Stimulated activated CD8-positive, alpha-beta memory T cell treated with anti-CD3 and anti-CD28 coated beads, Interleukin-7, amount 100 ng/mL, for 48 hours (primary cell): ENCODE results near the gene TBC1D4.

Experiments
- DNase-seq, 2 donors: peaks; one replicate each; pipeline ENCODE4 v3.0.0-alpha.2; 2020; ENCODE audit warnings: low read depth in 1 of 2; ENCODE audit errors: extremely low read depth in 1 of 2

Gene TBC1D4

DNA sequence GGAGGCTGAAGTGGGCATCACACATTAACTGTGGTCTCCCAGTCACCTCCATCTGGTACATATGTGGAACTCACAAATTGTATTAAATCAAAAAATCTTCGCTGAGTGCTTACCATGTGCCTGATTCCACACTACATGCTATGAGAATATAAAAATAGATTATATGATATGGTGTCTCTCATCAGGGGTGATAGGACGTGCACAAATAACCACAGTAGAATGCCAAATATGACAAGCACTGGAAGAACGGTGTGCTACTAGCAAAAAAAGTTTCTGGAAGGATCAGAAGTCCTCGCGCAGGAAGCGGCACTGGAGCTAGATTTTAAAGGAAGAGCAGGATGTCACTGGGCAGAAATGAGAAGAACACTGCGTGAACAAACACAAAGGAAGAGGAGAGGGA lies 62.3 kb downstream of the TBC1D4 start:
- DNase-seq = no peak

DNA sequence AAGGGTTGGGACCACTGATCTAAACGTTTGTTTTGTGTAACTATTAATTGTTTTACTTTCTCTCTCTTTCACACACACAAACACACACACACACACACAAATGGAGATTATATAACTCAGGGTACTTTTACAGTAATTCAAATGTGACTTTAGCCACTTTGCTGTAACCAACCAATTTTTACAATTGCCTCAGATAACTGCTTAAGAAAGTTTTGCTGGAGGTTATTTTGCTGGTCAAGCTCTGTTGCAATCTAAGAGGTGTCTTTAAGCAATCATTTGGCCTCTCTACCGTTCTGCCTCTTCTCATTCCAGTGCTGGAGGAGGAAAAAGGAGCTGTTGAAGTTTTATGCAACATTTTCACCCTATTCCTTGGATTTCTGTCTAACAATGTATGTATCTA lies 63.0 kb downstream of the TBC1D4 start:
- no peak for DNase-seq

GRCh38 chr13:75418186-75418843 lies 63.7 kb downstream of the TBC1D4 start:
- no peak for DNase-seq

- no peak for DNase-seq
Observed at GRCh38 chr13:75417656-75418055, 64.3 kb downstream of the TBC1D4 start.

DNA sequence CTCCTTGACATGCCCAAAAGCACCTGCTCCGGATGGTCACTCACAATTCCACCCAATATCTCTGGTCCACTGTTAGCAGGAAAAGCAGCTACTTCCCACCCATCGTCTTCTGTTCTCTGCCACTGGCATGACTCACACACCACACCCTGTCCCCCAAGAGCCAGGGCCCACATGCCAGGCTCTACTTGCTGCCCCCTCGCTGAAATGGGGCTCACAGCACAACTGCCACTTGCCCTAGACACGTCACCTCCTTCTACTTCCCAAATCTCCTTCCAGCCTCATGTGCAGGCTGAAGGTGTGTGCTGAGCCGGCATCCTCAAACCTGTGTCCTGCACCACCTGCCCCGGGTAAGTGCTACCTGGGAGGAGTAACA lies 65.0 kb downstream of the TBC1D4 start:
- no peak for DNase-seq

- DNase-seq = no peak
Observed at GRCh38 chr13:75416327-75417011, 65.5 kb downstream of the TBC1D4 start.

- no peak for DNase-seq
Observed at GRCh38 chr13:75415694-75416093, 66.3 kb downstream of the TBC1D4 start.

DNA sequence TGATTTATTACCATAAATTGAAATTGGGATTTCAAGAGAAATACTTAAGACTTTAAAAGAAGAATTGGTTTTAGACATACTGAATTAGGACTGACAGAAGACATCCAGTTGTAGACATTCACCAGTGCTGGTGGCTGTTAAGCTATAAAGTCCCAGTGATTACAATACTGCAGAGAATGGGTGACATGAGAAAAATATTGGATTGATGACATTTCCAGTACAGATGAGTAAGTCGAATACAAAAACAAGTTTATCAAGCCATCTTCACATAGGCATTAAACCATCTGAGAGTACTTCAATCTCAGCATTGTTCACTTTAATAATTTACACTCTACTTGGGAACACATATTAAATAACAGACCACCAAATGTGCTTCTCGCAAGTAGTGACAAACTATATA lies 66.8 kb downstream of the TBC1D4 start:
- DNase-seq = no peak

- DNase-seq = no peak
Observed at GRCh38 chr13:75414036-75414827, 67.7 kb downstream of the TBC1D4 start.

GRCh38 chr13:75411924-75412537 lies 69.9 kb downstream of the TBC1D4 start:
- DNase-seq = no peak

DNA sequence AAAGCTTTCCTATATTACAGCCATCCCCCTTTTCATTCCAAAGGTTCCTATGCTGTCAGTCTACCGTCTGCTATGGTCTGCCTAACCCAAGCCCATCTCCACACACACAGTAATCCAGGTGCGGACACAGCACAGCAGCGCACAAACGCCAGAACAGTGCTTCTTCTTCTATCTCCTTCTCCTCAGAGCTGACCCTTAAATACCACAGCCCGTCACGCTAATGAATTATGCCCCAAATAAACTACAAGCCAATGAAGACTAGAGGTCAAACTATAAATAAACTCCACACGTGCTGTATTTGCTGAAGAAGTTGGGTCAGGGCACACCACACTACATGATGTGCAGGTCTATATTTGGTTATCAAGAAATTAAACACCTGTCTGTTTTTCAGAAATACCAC lies 71.8 kb downstream of the TBC1D4 start:
- no peak for DNase-seq

DNA sequence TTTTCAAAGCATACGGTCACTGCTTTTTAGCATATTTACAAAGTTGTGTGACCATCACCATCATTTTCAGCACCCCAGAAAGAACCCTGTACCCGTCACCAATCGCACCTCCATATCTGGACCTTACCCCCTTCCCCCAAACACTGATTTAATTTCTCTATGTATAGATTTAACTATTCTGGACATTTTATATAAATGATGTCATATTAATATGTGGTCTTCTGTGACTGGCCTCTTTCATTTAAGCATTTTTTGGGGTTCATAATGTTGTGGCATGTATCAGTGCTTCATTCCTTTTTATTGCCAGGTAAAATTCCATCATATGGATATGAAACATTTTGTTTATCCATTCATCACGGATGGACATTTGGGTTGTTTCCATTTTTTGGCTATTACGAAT lies 74.0 kb downstream of the TBC1D4 start:
- DNase-seq = no peak

DNA sequence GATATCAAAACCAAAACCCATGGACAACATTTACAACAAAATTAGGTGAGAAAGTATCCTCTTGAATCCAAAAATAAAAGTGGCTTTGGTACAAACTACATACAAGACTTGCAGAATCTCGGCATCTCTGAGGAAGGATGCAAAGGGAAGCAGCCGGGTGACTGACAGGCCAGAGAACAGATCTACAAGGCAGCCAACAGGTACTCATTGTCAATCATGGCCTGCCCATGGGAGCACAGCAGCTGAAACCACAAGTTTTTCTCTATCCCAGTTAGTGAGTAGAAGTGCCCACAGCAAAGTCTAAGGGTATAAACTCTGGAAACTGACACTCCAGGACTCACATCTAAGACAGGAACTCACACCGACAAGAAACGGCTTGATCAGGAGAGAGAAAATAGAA lies 74.5 kb downstream of the TBC1D4 start:
- DNase-seq = no peak

GRCh38 chr13:75405976-75406703 lies 75.8 kb downstream of the TBC1D4 start:
- DNase-seq = no peak

DNA sequence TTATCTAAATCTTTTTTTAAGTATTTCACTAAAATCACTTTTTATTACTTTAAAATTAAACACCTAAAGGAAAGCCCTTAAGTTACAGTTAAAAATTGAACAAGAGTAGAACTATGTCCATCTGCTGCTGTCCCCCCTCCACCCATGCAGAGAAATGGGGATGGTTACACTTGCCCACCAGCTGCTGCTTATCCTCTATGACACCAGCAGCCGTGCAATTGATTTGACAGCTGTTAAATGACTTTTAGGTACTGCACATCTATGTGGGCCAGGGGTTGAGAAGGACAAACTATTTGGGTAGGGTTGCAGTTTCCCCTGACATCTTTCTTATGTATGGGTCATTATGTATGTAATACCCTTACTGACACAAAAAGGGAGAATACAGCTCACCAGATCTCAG lies 77.2 kb downstream of the TBC1D4 start:
- no peak for DNase-seq

DNA sequence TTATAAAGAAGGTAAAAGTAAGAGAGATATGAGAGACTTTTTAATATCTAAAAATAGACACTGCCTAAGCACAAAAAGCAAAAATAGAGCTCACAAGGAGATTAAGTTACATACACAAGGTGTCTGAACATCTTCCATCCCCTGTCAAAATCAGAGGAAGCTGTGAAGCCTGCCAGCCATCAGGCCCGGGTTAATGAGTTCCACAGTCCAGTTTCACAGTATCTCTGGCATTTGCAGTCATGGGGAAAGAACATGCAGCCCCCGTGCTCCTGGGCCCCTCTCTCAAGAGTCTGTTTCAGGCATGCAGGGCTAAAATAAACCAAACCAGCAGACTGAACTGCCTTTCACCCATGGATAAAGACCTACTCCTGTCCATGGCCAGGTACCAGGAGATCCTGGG lies 79.2 kb downstream of the TBC1D4 start:
- no peak for DNase-seq

- no peak for DNase-seq
Observed at GRCh38 chr13:75400775-75401174, 81.2 kb downstream of the TBC1D4 start.

DNA sequence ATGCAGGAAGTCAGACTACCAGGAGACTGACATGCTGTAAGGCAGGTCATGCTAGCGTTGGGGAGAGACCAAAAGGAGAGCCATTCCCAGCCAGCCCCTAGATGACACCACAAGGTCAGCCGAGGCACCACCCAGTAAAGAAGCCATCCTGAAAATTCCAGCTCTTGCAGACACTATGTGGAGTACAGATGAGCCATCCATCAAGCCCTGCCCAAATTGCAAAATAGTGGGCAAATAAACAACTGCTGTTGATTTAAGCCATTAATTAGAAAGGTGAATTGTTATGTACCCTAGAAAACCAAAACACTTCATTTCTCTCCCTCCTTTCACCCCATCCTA lies 82.1 kb downstream of the TBC1D4 start:
- no peak for DNase-seq

DNA sequence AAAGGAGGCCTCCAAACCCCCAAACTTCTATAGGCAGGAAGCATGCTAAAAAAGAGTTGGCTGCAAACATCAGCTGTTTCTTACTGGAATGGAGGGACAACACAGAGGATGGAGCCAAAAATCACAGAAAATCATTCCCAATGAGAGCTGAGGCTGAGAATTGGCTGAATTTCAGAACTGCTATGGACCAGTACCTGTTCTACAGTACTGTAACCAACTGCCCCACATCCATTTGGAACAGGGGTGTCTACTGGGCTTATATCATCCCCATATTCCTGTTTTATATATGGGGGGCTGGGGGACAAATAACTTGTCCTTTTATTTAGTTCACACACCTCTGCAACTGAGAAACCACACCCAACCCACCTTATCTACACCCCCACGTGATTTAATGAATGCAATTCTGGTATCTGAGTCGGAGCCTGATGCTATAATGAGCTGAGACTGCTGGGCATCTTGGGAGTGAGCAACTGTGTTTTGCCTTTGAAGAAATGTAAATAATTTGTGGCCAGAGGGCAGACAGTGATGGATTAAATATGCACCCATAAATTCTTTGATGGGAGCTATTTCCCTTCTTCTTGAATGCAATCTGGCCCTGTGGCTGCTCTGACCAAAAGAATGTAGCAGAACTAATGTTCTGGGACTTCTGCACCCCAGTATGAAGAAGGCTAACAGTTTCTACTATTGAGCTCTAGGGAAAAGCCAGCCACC lies 82.6 kb downstream of the TBC1D4 start:
- no peak for DNase-seq

DNA sequence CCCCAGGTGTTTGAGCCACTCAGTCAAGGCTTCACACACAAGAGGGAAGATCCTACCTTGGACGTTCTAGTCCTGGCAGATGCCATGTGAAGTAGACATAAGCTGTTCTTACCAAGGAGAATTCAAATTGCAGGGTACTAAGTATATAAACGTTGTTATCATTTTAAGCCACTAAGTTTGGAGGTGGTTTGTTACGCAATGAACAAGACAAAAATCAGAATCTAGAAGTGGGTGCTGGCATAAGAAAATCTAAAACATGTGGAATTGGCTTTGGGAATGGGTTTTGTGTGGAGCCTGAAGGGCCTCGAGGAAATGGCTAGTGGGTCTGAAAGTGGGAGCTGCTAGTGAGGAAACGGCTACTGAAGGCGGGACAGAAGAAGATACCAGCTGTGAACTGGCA lies 83.9 kb downstream of the TBC1D4 start:
- DNase-seq = no peak

GRCh38 chr13:75395901-75396300 lies 86.1 kb downstream of the TBC1D4 start:
- no peak for DNase-seq
